C1 segment of cervical spinal cord (tissue), 14 donors: ENCODE data around the gene POLR1C.
"Not testable (repeated sequence)": the region's sequence is repeated elsewhere in the genome, so short reads cannot be mapped to it uniquely, and the experiment has no call there.

Experiments
- DNase-seq, 14 donors: peaks; one replicate each; lab custom pipeline; 2025; lab: John Stamatoyannopoulos, UW

The POLR1C gene

GRCh38 chr6:43492673-43493072 is 24.2 kb upstream of the POLR1C start:
- DNase-seq, result peak in 1 of 14 donors; percentile 63

GRCh38 chr6:43493230-43493629 is 23.7 kb upstream of the POLR1C start:
- DNase-seq, result no peak

GRCh38 chr6:43493833-43494232 is 23.1 kb upstream of the POLR1C start:
- peak in 1 of 14 donors; percentile 19 for DNase-seq

- DNase-seq, result no peak
Measured at GRCh38 chr6:43494321-43494720, 22.6 kb upstream of the POLR1C start.

- DNase-seq, result no peak
Measured at GRCh38 chr6:43494766-43495165, 22.1 kb upstream of the POLR1C start.

- no peak for DNase-seq
Measured at GRCh38 chr6:43495409-43495941, 21.4 kb upstream of the POLR1C start.

GRCh38 chr6:43496370-43497128 is 20.3 kb upstream of the POLR1C start:
- DNase-seq, result peak in 6 of 14 donors; percentile 10 to 28 (median 20)

- no peak for DNase-seq
Measured at GRCh38 chr6:43497129-43497396, 19.8 kb upstream of the POLR1C start.

GRCh38 chr6:43497689-43498088 is 19.2 kb upstream of the POLR1C start:
- DNase-seq, result no peak

- DNase-seq, result not testable (repeated sequence)
Measured at GRCh38 chr6:43498291-43498690, 18.6 kb upstream of the POLR1C start.

- no peak for DNase-seq
Measured at GRCh38 chr6:43499028-43499815, 17.7 kb upstream of the POLR1C start.

- no peak for DNase-seq
Measured at GRCh38 chr6:43500921-43501320, 16.0 kb upstream of the POLR1C start.

- DNase-seq, result peak in 2 of 14 donors; percentile 11 to 21
Measured at GRCh38 chr6:43502666-43503065, 14.2 kb upstream of the POLR1C start.

GRCh38 chr6:43503443-43503842 is 13.4 kb upstream of the POLR1C start:
- DNase-seq, result no peak

GRCh38 chr6:43504756-43505593 is 11.9 kb upstream of the POLR1C start:
- DNase-seq, result no peak

- DNase-seq, result no peak
Measured at GRCh38 chr6:43505718-43506117, 11.2 kb upstream of the POLR1C start.

GRCh38 chr6:43506171-43506570 is 10.7 kb upstream of the POLR1C start:
- DNase-seq, result no peak

- peak in 12 of 14 donors; percentile 17 to 77 (median 62) for DNase-seq
Measured at GRCh38 chr6:43506667-43507471, 10.0 kb upstream of the POLR1C start.

GRCh38 chr6:43508481-43509141 is 8.3 kb upstream of the POLR1C start:
- DNase-seq, result no peak

GRCh38 chr6:43509142-43509983 is 7.5 kb upstream of the POLR1C start:
- no peak for DNase-seq
